GM12878 (cell line): Measurements from ENCODE around the gene LIM2.

Experiments
- RAD21 ChIP-seq: IDR thresholded peaks from 2 replicates; pipeline ENCODE4 v1.6.1; 2011; ENCODE audit warnings: mild to moderate bottlenecking, low read depth, low read length, moderate library complexity; ENCODE audit not compliant: insufficient read depth
- USF2 ChIP-seq: IDR thresholded peaks from 2 replicates; pipeline ENCODE4 v1.6.1; 2011; ENCODE audit warnings: low read depth, low read length, improper control_type of control experiment, borderline replicate concordance

- TF ChIP-seq USF2 (no peak), RAD21 (no peak)
Measured at GRCh38 chr19:51365211-51365964, 22.4 kb downstream of the LIM2 start.
